ENCODE measurements around the gene POLR2A. TPM values are rescaled to one million over a fixed set of nuclear protein-coding genes. Genes with fewer than 3 reads are reported as not detected.

The POLR2A gene
- total RNA-seq, 1 donor from 2014 or later: 32.7 TPM

DNA sequence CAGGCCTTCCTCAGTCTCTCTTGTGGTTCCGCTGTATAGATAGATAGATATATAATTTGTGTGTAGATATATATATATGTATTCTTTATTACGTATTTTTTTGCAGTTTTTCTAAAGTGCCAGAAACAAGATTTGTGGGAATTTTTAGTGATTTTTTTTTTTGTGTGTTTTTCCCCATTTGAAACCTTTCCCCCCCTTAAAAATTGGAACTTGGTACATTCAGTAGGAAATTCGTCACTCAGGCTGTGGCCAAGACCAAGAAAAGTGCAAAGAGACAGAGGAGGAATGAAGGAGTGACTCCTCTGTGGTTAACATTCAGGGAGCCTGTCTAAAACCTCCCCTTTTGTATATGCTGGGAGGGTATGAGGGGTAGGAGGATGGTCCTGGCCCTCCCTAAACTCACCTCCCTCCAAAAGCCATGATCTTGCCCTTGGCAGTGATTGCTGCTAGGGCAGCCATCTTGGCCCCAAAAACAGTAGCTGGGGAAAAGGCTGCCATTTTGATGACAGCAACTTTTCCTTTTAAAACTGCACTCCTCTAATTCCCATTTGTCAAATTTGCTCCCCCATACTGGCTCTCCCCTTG is 24.1 kb upstream of the POLR2A start:
- Histone ChIP-seq H3F3A (ENCODE audit: low read depth) (peaks cover 25% of the 10 kb centered on the region), H3K4me1 (peaks cover 10% of the 10 kb centered on the region), H4K20me1 (ENCODE audit: low read depth) (peaks cover 3% of the 10 kb centered on the region), H3K9me3 (ENCODE audit: low read depth) (no peaks in the 10 kb centered on the region), H3K4me2 (no peak overlapping the region), H3K9ac (no peak overlapping the region), H3K27me3 (no peaks in the 10 kb centered on the region), H3K36me3 (no peaks in the 10 kb centered on the region), H2AFZ (replicated peaks) (no peak overlapping the region), H3K79me2 (ENCODE audit: low read depth) (no peaks in the 10 kb centered on the region), H3K4me3 (no peak overlapping the region), H3K27ac (no peak overlapping the region)
- Mint-ChIP-seq H3K27me3 (ENCODE audit: insufficient read depth, low read depth) (peaks cover 10% of the 10 kb centered on the region), H3K4me3 (peak overlapping the region; percentile 51), H3K36me3 (peaks cover 11% of the 10 kb centered on the region), H3K27ac (no peak overlapping the region), H3K9me3 (no peaks in the 10 kb centered on the region), H3K4me1 (peaks cover 15% of the 10 kb centered on the region)
- DNase-seq (ENCODE audit: low spot score): no peak
- TF ChIP-seq EZH2 (IDR thresholded peaks at IDR 0.05): no peak
- TF ChIP-seq EZH2phosphoT487 (IDR thresholded peaks at IDR 0.05): no peak
- TF ChIP-seq, protein P1, sequence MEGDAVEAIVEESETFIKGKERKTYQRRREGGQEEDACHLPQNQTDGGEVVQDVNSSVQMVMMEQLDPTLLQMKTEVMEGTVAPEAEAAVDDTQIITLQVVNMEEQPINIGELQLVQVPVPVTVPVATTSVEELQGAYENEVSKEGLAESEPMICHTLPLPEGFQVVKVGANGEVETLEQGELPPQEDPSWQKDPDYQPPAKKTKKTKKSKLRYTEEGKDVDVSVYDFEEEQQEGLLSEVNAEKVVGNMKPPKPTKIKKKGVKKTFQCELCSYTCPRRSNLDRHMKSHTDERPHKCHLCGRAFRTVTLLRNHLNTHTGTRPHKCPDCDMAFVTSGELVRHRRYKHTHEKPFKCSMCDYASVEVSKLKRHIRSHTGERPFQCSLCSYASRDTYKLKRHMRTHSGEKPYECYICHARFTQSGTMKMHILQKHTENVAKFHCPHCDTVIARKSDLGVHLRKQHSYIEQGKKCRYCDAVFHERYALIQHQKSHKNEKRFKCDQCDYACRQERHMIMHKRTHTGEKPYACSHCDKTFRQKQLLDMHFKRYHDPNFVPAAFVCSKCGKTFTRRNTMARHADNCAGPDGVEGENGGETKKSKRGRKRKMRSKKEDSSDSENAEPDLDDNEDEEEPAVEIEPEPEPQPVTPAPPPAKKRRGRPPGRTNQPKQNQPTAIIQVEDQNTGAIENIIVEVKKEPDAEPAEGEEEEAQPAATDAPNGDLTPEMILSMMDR (IDR thresholded peaks at IDR 0.05): no peak

- H3K9me3 Mint-ChIP-seq: no peaks in the 10 kb centered on the region
- H2AFZ ChIP-seq (replicated peaks): no peak overlapping the region
- peak overlapping the region; percentile 66 for H3K4me3 Mint-ChIP-seq
- peaks cover 20% of the 10 kb centered on the region for H3F3A ChIP-seq (ENCODE audit: low read depth)
- no peak overlapping the region for H3K27ac ChIP-seq
- TF ChIP-seq EZH2 (IDR thresholded peaks at IDR 0.05) (no peak), EZH2phosphoT487 (IDR thresholded peaks at IDR 0.05) (no peak)
- TF ChIP-seq, protein P1 (IDR thresholded peaks at IDR 0.05): no peak
- peaks cover 13% of the 10 kb centered on the region for H3K36me3 Mint-ChIP-seq
- H3K4me1 Mint-ChIP-seq: peaks cover 9% of the 10 kb centered on the region
- no peaks in the 10 kb centered on the region for H3K9me3 ChIP-seq (ENCODE audit: low read depth)
- H3K4me1 ChIP-seq: peaks cover 10% of the 10 kb centered on the region
- no peaks in the 10 kb centered on the region for H3K27me3 ChIP-seq
- peak; percentile 78 for DNase-seq (ENCODE audit: low spot score)
- peak overlapping the region; percentile 53 for H3K27ac Mint-ChIP-seq
- no peaks in the 10 kb centered on the region for H3K79me2 ChIP-seq (ENCODE audit: low read depth)
- H4K20me1 ChIP-seq (ENCODE audit: low read depth): peaks cover 3% of the 10 kb centered on the region
- H3K4me2 ChIP-seq: peak overlapping the region; percentile 58
- H3K4me3 ChIP-seq: no peak overlapping the region
- H3K9ac ChIP-seq: no peak overlapping the region
- no peaks in the 10 kb centered on the region for H3K36me3 ChIP-seq
- H3K27me3 Mint-ChIP-seq (ENCODE audit: insufficient read depth, low read depth): peaks cover 6% of the 10 kb centered on the region
These were observed 23.1 kb upstream of the POLR2A start for GRCh38 chr17:7460850-7461660.

DNA sequence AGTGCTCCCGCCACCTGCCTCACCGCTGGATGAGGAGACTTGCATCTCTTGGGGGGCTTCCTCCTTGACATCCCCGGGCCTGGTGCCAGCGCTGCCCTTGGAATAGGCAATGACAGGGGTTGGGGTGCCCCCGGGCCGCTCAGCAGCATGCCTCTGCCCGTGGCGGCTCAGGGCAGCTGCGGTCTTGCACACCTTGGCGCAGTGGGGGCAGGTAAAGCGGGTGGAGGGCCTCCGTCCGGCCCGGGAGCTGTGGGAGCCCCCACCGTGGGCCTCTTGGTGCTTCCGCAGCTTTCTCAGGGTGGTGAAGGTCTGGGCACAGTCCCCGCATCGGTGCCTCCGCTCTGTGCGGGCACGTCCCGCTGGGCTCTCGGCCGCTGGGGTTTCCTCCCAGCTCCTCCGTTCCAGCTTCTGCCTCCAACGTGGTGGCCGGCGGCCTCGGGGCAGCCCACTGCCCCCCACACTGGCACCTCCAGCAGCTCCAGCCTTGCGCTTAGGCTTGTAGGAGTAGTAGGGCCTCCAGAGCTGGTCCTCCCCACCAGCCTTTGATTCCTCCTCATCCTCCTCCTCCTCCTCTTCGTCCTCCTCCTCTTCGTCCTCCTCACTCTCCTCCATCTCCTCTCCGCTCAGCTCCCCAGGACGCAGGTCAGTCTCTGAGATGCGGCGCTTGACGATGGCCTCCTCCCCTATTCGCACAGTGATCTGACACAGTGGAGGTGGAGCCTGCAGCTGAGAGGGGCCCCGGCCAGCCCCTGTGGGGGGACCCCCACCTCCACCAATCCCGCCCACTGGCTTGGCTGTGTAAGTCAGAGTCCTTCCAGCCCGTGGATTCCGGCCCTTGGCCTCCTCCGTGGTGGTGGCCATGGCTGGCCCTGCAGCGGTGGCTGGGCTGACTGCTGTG is 21.4 kb upstream of the POLR2A start:
- H3K27ac ChIP-seq: no peak overlapping the region
- H3K27me3 Mint-ChIP-seq (ENCODE audit: insufficient read depth, low read depth): peaks cover 13% of the 10 kb centered on the region
- no peaks in the 10 kb centered on the region for H3K79me2 ChIP-seq (ENCODE audit: low read depth)
- no peaks in the 10 kb centered on the region for H3K9me3 Mint-ChIP-seq
- H3K4me2 ChIP-seq: no peak overlapping the region
- peaks cover 14% of the 10 kb centered on the region for H3K36me3 Mint-ChIP-seq
- no peak for DNase-seq (ENCODE audit: low spot score)
- peaks cover 19% of the 10 kb centered on the region for H3K4me1 Mint-ChIP-seq
- no peaks in the 10 kb centered on the region for H3K36me3 ChIP-seq
- H3K27ac Mint-ChIP-seq: no peak overlapping the region
- no peak overlapping the region for H3K9ac ChIP-seq
- peaks cover 10% of the 10 kb centered on the region for H3K4me1 ChIP-seq
- H3F3A ChIP-seq (ENCODE audit: low read depth): peaks cover 20% of the 10 kb centered on the region
- peaks cover 8% of the 10 kb centered on the region for H4K20me1 ChIP-seq (ENCODE audit: low read depth)
- TF ChIP-seq, protein P1 (IDR thresholded peaks at IDR 0.05): no peak
- no peak for TF ChIP-seq EZH2 (IDR thresholded peaks at IDR 0.05)
- no peak for TF ChIP-seq EZH2phosphoT487 (IDR thresholded peaks at IDR 0.05)
- H3K27me3 ChIP-seq: no peaks in the 10 kb centered on the region
- no peaks in the 10 kb centered on the region for H3K9me3 ChIP-seq (ENCODE audit: low read depth)
- H2AFZ ChIP-seq (replicated peaks): no peak overlapping the region
- H3K4me3 ChIP-seq: no peak overlapping the region
- no peak overlapping the region for H3K4me3 Mint-ChIP-seq

Data from neural progenitor cell (in vitro differentiated cells).